Neural cell (in vitro differentiated cells): ENCODE measurements around the gene CA12. TPM values are rescaled to one million over a fixed set of nuclear protein-coding genes. Genes with fewer than 3 reads are reported as not detected.

Experiments used
- polyA plus RNA-seq: library from polyadenylated mRNA; depleted of rRNA; stranded (reverse); fragments of >200 nt; gene quantifications from 2 replicates; pipeline ENCODE4 v1.2.3, GENCODE V29; 2014

CA12 gene
- polyA plus RNA-seq, 1 donor from 2014 or later, result 0.11 TPM

Other genes starting within 250 kb of the CA12 start
- gene RPS27L, start 224.4 kb downstream of the CA12 start, polyA plus RNA-seq, result 58.2 and 70.0 TPM in 2 replicates
- gene RAB8B, start 192.2 kb downstream of the CA12 start, polyA plus RNA-seq, result 68.3 and 87.1 TPM in 2 replicates
- gene APH1B, start 104.2 kb downstream of the CA12 start, polyA plus RNA-seq, result 13.2 and 14.6 TPM in 2 replicates
- gene USP3, start 122.7 kb upstream of the CA12 start, polyA plus RNA-seq, result 55.3 and 68.0 TPM in 2 replicates
- 0.28 and 0.41 TPM in 2 replicates for gene FBXL22, start 215.5 kb upstream of the CA12 start, polyA plus RNA-seq